Rectal smooth muscle tissue (tissue), 1 donor: ENCODE data around the gene AGAP1.

Experiments
- H3K27ac ChIP-seq: one replicate; pipeline ENCODE4 v1.7.0; 2013; ENCODE audit warnings: low read depth, low read length, inconsistent platforms
- H3K27me3 ChIP-seq: one replicate; pipeline ENCODE4 v1.7.0; 2013; ENCODE audit warnings: low read length; ENCODE audit not compliant: control insufficient read depth, insufficient read depth
- H3K36me3 ChIP-seq: one replicate; pipeline ENCODE4 v1.7.0; 2013; ENCODE audit warnings: low read length; ENCODE audit not compliant: control insufficient read depth, insufficient read depth
- H3K4me1 ChIP-seq: one replicate; pipeline ENCODE4 v1.7.0; 2013; ENCODE audit warnings: low read length; ENCODE audit not compliant: control insufficient read depth, insufficient read depth
- H3K4me3 ChIP-seq: one replicate; pipeline ENCODE4 v1.7.0; 2013; ENCODE audit warnings: low read length
- H3K9ac ChIP-seq: one replicate; pipeline ENCODE4 v1.7.0; 2013; ENCODE audit warnings: low read length

The AGAP1 gene

GRCh38 chr2:235493775-235494715 lies at the start of gene AGAP1:
TSS of gene AGAP1 (plus strand) at chr2:235494043.
- H3K4me3 ChIP-seq = peak within 1 kb of the TSS; percentile 81
- H3K36me3 ChIP-seq = no peaks in the 10 kb centered on the region
- H3K27me3 ChIP-seq = no peaks in the 10 kb centered on the region
- H3K9ac ChIP-seq = peak within 1 kb of the TSS; percentile 56
- H3K27ac ChIP-seq = peak within 1 kb of the TSS; percentile 68
- peaks cover 16% of the 10 kb centered on the region for H3K4me1 ChIP-seq

GRCh38 chr2:235444101-235444597 lies 49.7 kb upstream of the AGAP1 start:
- Histone ChIP-seq H3K27ac (no peak overlapping the region), H3K27me3 (no peaks in the 10 kb centered on the region), H3K36me3 (no peaks in the 10 kb centered on the region), H3K9ac (no peak overlapping the region), H3K4me3 (no peak overlapping the region), H3K4me1 (no peaks in the 10 kb centered on the region)

DNA sequence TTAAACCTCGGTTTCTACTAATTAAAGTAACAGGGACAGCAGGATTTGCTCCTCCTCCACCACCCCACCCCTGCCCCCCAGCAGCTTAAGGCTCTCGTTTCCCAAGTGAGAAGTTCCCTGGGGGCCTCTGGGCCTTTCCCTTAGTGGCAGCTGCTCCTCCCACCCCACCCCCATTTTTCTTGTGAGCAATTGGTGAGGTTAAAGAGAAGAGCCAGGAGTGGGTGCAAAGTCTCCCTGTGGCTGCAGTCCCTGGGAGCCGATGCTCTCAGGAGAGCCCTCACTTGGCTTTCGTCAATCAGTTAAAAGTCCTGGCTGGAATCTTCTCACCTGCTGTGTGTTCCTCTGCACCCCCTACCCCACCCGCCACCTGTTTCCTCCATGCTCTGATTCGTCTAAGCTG lies 48.7 kb upstream of the AGAP1 start:
- no peaks in the 10 kb centered on the region for H3K4me1 ChIP-seq

DNA sequence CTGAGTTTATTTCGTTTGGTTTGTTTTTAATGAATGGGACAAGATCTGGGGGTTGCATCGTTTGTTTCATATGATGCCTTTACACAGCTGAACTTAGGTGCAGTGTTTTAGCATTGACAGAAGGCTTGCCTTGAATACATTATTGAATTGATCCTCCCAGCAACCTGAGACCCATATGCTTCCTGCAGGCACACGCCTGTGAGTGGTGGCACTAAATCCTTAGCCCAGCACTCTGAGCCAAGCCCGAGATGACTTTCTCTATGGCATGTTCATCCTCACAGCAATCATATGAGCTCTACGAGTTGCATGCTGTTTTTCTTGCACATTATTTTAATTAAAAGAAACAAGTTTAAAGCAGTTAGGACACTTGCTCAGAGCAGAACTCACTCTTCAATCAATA lies 47.8 kb upstream of the AGAP1 start:
- Histone ChIP-seq H3K36me3 (no peaks in the 10 kb centered on the region), H3K4me3 (no peak overlapping the region), H3K9ac (no peak overlapping the region), H3K27me3 (no peaks in the 10 kb centered on the region), H3K27ac (no peak overlapping the region), H3K4me1 (no peaks in the 10 kb centered on the region)

More for the DNA sequence above, 48.7 kb upstream of the AGAP1 start:
- Histone ChIP-seq H3K27ac (no peak overlapping the region), H3K9ac (no peak overlapping the region), H3K27me3 (no peaks in the 10 kb centered on the region), H3K36me3 (no peaks in the 10 kb centered on the region), H3K4me3 (no peak overlapping the region)

DNA sequence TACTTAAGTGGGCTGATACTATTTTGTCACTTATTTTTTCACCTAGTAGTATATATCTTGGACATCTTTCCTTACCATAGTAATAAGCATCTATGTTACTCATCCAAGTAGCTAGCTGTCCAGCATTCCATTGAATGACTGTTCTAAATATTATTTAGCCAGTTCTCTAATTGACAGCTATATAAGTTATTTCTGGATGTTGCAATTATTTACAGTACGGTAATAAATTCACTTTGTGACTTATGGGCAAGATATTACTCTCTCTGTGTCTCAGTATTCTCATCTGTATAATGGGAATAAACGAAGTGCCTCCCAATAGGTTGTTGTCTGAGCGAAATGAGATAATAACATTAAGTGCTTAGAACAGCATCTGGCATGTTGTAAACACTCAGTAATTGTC lies 46.6 kb upstream of the AGAP1 start:
- H3K4me1 ChIP-seq = no peaks in the 10 kb centered on the region
- no peak overlapping the region for H3K4me3 ChIP-seq
- H3K9ac ChIP-seq = no peak overlapping the region
- no peak overlapping the region for H3K27ac ChIP-seq
- H3K36me3 ChIP-seq = no peaks in the 10 kb centered on the region
- no peaks in the 10 kb centered on the region for H3K27me3 ChIP-seq

GRCh38 chr2:235449568-235449967 lies 44.3 kb upstream of the AGAP1 start:
- Histone ChIP-seq H3K27me3 (no peaks in the 10 kb centered on the region), H3K4me3 (no peak overlapping the region), H3K4me1 (no peaks in the 10 kb centered on the region), H3K27ac (no peak overlapping the region), H3K36me3 (no peaks in the 10 kb centered on the region), H3K9ac (no peak overlapping the region)

- Histone ChIP-seq H3K27ac (no peak overlapping the region), H3K27me3 (no peaks in the 10 kb centered on the region), H3K4me1 (no peaks in the 10 kb centered on the region), H3K4me3 (no peak overlapping the region), H3K9ac (no peak overlapping the region), H3K36me3 (no peaks in the 10 kb centered on the region)
Measured at GRCh38 chr2:235453605-235454151, 40.2 kb upstream of the AGAP1 start.

- Histone ChIP-seq H3K9ac (no peak overlapping the region), H3K4me1 (no peaks in the 10 kb centered on the region), H3K27ac (no peak overlapping the region), H3K27me3 (no peaks in the 10 kb centered on the region), H3K36me3 (no peaks in the 10 kb centered on the region), H3K4me3 (no peak overlapping the region)
Measured at GRCh38 chr2:235458839-235459273, 35.0 kb upstream of the AGAP1 start.

- Histone ChIP-seq H3K27ac (no peak overlapping the region), H3K9ac (no peak overlapping the region), H3K36me3 (no peaks in the 10 kb centered on the region), H3K4me1 (no peaks in the 10 kb centered on the region), H3K4me3 (no peak overlapping the region), H3K27me3 (no peaks in the 10 kb centered on the region)
Measured at GRCh38 chr2:235460548-235461047, 33.2 kb upstream of the AGAP1 start.

DNA sequence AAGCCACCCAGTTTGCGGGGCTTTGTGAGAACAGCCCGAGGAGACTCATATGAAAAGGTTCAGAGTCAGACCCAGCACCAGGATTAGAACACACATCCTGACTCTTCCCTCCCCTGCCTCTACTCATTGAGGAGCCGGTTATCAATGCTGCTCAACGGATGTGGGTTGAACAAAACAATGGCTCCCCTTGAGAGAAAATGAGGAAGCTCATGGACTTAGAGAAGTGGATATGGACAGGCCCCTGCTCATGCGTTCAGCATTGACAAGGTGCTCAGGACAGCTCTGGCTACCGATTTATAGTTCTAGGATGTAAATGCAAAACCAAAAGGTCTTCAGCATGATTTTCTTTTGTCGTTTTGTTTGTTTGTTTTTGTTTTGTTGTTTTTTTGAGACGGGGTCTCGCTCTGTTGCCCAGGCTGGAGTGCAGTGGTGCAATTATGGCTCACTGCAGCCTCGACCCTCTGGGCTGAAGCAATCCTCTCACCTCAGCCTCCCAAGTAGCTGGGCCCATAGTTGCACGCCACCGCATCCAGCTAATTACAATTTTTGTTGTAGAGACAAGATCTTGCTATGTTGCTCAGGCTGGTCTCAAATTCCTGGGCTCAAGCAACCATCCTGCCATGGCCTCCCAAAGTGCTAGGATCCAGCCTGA lies 32.0 kb upstream of the AGAP1 start:
- Histone ChIP-seq H3K4me1 (no peaks in the 10 kb centered on the region), H3K4me3 (no peak overlapping the region), H3K9ac (no peak overlapping the region), H3K27me3 (no peaks in the 10 kb centered on the region), H3K36me3 (no peaks in the 10 kb centered on the region), H3K27ac (no peak overlapping the region)

- Histone ChIP-seq H3K27ac (no peak overlapping the region), H3K4me3 (no peak overlapping the region), H3K4me1 (no peaks in the 10 kb centered on the region), H3K27me3 (no peaks in the 10 kb centered on the region), H3K36me3 (no peaks in the 10 kb centered on the region), H3K9ac (no peak overlapping the region)
Measured at GRCh38 chr2:235462415-235462790, 31.4 kb upstream of the AGAP1 start.

- Histone ChIP-seq H3K27ac (no peak overlapping the region), H3K27me3 (no peaks in the 10 kb centered on the region), H3K4me3 (no peak overlapping the region), H3K9ac (no peak overlapping the region), H3K4me1 (no peaks in the 10 kb centered on the region), H3K36me3 (no peaks in the 10 kb centered on the region)
Measured at GRCh38 chr2:235463893-235464292, 29.9 kb upstream of the AGAP1 start.
